IMR-90 (cell line): ENCODE measurements around the gene HNF1B. TPM values are rescaled to one million over a fixed set of nuclear protein-coding genes. Genes with fewer than 3 reads are reported as not detected.

Source experiments
- ATAC-seq: fragments of 200-7000 bp; cut with Tn5 transposase; 2 replicates; pipeline ENCODE4 v1.9.1; 2020; ENCODE audit warnings: low read depth, mild to moderate bottlenecking, moderate library complexity
- BruUV-seq: library from RNA; stranded (reverse); fragments of 400-500 nt; replicated peaks from 2 replicates; lab custom pipeline; 2021; lab: Mats Ljungman, UMichigan
- CTCF ChIA-PET: fragments of 300-600 bp; formaldehyde crosslinking; extraction: SDS; loops from one replicate; lab custom pipeline; 2021; ENCODE audit warnings: antibody characterized with exemption; lab: Yijun Ruan, JAX
- POLR2A ChIA-PET: fragments of 300-600 bp; sonication (Branson Sonifier 250); formaldehyde crosslinking; loops from one replicate; lab custom pipeline; 2022; ENCODE audit warnings: antibody characterized with exemption; ENCODE audit not compliant: unreplicated experiment; lab: Charles Lee
- DNase-seq: peaks from one replicate; pipeline ENCODE4 v3.0.0; 2013
- H2AFZ ChIP-seq: replicated peaks from 2 replicates; pipeline ENCODE3; 2013; ENCODE audit warnings: low read length, mild to moderate bottlenecking; ENCODE audit not compliant: poor library complexity
- H2AK5ac ChIP-seq: 2 replicates; pipeline ENCODE4 v1.6.1; 2013; ENCODE audit warnings: low read depth, low read length, inconsistent platforms
- H2AK9ac ChIP-seq: replicated peaks from 2 replicates; pipeline ENCODE3; 2013; ENCODE audit warnings: mild to moderate bottlenecking, low read depth, low read length, moderate library complexity; ENCODE audit not compliant: poor library complexity
- H2BK120ac ChIP-seq: 2 replicates; pipeline ENCODE4 v1.6.1; 2013; ENCODE audit warnings: low read depth, low read length, inconsistent platforms
- H2BK15ac ChIP-seq: 3 replicates; pipeline ENCODE4 v1.6.1; 2013; ENCODE audit warnings: low read depth, low read length, inconsistent platforms
- H2BK20ac ChIP-seq: 2 replicates; pipeline ENCODE4 v1.6.1; 2013; ENCODE audit warnings: low read depth, mild to moderate bottlenecking, inconsistent platforms, low read length, moderate library complexity
- H2BK5ac ChIP-seq: 2 replicates; pipeline ENCODE4 v1.6.1; 2013; ENCODE audit warnings: mild to moderate bottlenecking, low read depth, low read length, inconsistent platforms; ENCODE audit not compliant: poor library complexity, severe bottlenecking
- H3K14ac ChIP-seq: replicated peaks from 2 replicates; pipeline ENCODE4 v1.6.1; 2013; ENCODE audit warnings: low read depth, low read length, inconsistent platforms
- H3K18ac ChIP-seq: 2 replicates; pipeline ENCODE4 v1.6.1; 2013; ENCODE audit warnings: low read depth, low read length, control low read depth
- H3K23ac ChIP-seq: 2 replicates; pipeline ENCODE4 v1.6.1; 2013; ENCODE audit warnings: low read depth, low read length, inconsistent platforms
- H3K27ac ChIP-seq: 2 replicates; pipeline ENCODE4 v1.5.1; 2013; ENCODE audit warnings: mild to moderate bottlenecking, control low read depth, low read length; ENCODE audit not compliant: insufficient read depth
- H3K27me3 ChIP-seq: 2 replicates; pipeline ENCODE4 v1.6.1; 2013; ENCODE audit warnings: low read length; ENCODE audit not compliant: control insufficient read depth, insufficient read depth
- H3K36me3 ChIP-seq: 2 replicates; pipeline ENCODE4 v1.6.1; 2013; ENCODE audit warnings: low read length, mixed read lengths; ENCODE audit not compliant: control insufficient read depth, insufficient read depth
- H3K4ac ChIP-seq: 2 replicates; pipeline ENCODE4 v1.6.1; 2013; ENCODE audit warnings: low read depth, low read length, inconsistent platforms
- H3K4me1 ChIP-seq: 2 replicates; pipeline ENCODE4 v1.6.1; 2013; ENCODE audit warnings: low read length, mixed read lengths; ENCODE audit not compliant: control insufficient read depth, insufficient read depth
- H3K4me2 ChIP-seq: 2 replicates; pipeline ENCODE4 v1.6.1; 2013; ENCODE audit warnings: low read depth, mild to moderate bottlenecking, control low read depth, low read length, moderate library complexity
- H3K4me3 ChIP-seq: 2 replicates; pipeline ENCODE4 v1.5.1; 2013; ENCODE audit warnings: low read depth, mild to moderate bottlenecking, control low read depth, low read length, moderate library complexity; ENCODE audit not compliant: insufficient read depth
- H3K56ac ChIP-seq: 2 replicates; pipeline ENCODE4 v1.6.1; 2013; ENCODE audit warnings: low read length, inconsistent platforms; ENCODE audit not compliant: insufficient read depth; ENCODE audit errors: extremely low read depth
- H3K79me1 ChIP-seq, 2 experiments: 2 replicates each; pipeline ENCODE4 v1.6.1; 2013; ENCODE audit warnings: low read length in 2 of 2, inconsistent platforms in 1 of 2, low read depth in 1 of 2
- H3K9ac ChIP-seq: 2 replicates; pipeline ENCODE4 v1.6.1; 2013; ENCODE audit warnings: low read depth, low read length, control low read depth
- H3K9me1 ChIP-seq: 2 replicates; pipeline ENCODE4 v1.6.1; 2013; ENCODE audit warnings: low read length, inconsistent platforms; ENCODE audit not compliant: insufficient read depth
- H3K9me3 ChIP-seq: 2 replicates; pipeline ENCODE4 v1.6.1; 2013; ENCODE audit warnings: low read length; ENCODE audit not compliant: control insufficient read depth, insufficient read depth
- H4K20me1 ChIP-seq: 2 replicates; pipeline ENCODE4 v1.6.1; 2013; ENCODE audit warnings: low read length, inconsistent platforms; ENCODE audit not compliant: insufficient read depth
- H4K5ac ChIP-seq: 2 replicates; pipeline ENCODE4 v1.6.1; 2013; ENCODE audit warnings: mild to moderate bottlenecking, low read depth, low read length, control low read depth
- H4K8ac ChIP-seq, 2 experiments: 2 replicates each; pipeline ENCODE4 v1.6.1; 2013; ENCODE audit warnings: low read depth in 2 of 2, low read length in 2 of 2, control low read depth in 1 of 2, inconsistent platforms in 1 of 2
- H4K91ac ChIP-seq: 2 replicates; pipeline ENCODE4 v1.6.1; 2013; ENCODE audit warnings: low read depth, low read length, inconsistent platforms; ENCODE audit not compliant: insufficient read depth
- BHLHE40 ChIP-seq: fragments of 150-350 bp; IDR thresholded peaks from 2 replicates; pipeline ENCODE4 v1.6.1; 2016; ENCODE audit warnings: mild to moderate bottlenecking, low read depth, low read length
- CEBPB ChIP-seq: IDR thresholded peaks from 2 replicates; pipeline ENCODE4 v1.6.1; 2012; ENCODE audit warnings: low read depth, low read length, improper control_type of control experiment
- CHD1 ChIP-seq: IDR thresholded peaks from 2 replicates; pipeline ENCODE4 v1.6.1; 2012; ENCODE audit warnings: low read depth, low read length, improper control_type of control experiment
- FOS ChIP-seq: fragments of 150-350 bp; IDR thresholded peaks from 2 replicates; pipeline ENCODE4 v1.6.1; 2016; ENCODE audit warnings: low read depth, low read length
- MAFK ChIP-seq: IDR thresholded peaks from 2 replicates; pipeline ENCODE4 v1.6.1; 2012; ENCODE audit warnings: low read depth, low read length, improper control_type of control experiment
- MXI1 ChIP-seq: IDR thresholded peaks from 2 replicates; pipeline ENCODE4 v1.6.1; 2012; ENCODE audit warnings: low read depth, mild to moderate bottlenecking, low read length, moderate library complexity, borderline replicate concordance
- NFE2L2 ChIP-seq: fragments of 150-350 bp; IDR thresholded peaks from 2 replicates; pipeline ENCODE4 v1.6.1; 2016; ENCODE audit warnings: low read depth, mild to moderate bottlenecking, low read length
- POLR2A ChIP-seq: IDR thresholded peaks from 2 replicates; pipeline ENCODE4 v1.6.1; 2012; ENCODE audit warnings: mild to moderate bottlenecking, low read depth, low read length
- RAD21 ChIP-seq: IDR thresholded peaks from 2 replicates; pipeline ENCODE4 v1.6.1; 2012; ENCODE audit warnings: low read length, improper control_type of control experiment
- RCOR1 ChIP-seq: IDR thresholded peaks from 2 replicates; pipeline ENCODE4 v1.6.1; 2012; ENCODE audit warnings: mild to moderate bottlenecking, low read length, improper control_type of control experiment; ENCODE audit not compliant: insufficient replicate concordance
- RFX5 ChIP-seq: IDR thresholded peaks from 2 replicates; pipeline ENCODE4 v1.8.0; 2012; ENCODE audit warnings: low read depth, mild to moderate bottlenecking, low read length, moderate library complexity
- SMC3 ChIP-seq: fragments of 150-350 bp; IDR thresholded peaks from 2 replicates; pipeline ENCODE4 v1.6.1; 2016; ENCODE audit warnings: low read depth, mild to moderate bottlenecking, antibody characterized with exemption, low read length, moderate library complexity
- WGBS, 2 experiments: methylation state at CpG; one replicate each; pipeline versions ENCODE4 v1.1.5 to v1.1.7; 2013; ENCODE audit warnings: missing lambda C conversion rate in 2 of 2; ENCODE audit not compliant: insufficient read length in 1 of 2; ENCODE audit errors: extremely low coverage in 2 of 2; 5-methylcytosine and 5-hydroxymethylcytosine counted together
- dilution Hi-C: fragments of 300-500 bp; cut with HindIII; formaldehyde crosslinking; loops from one replicate; pipeline ENCODE4 v1.14.3; 2018; ENCODE audit warnings: low sequenced_read_pairs; ENCODE audit not compliant: unreplicated experiment
- in situ Hi-C: fragments of 300-500 bp; cut with MboI; formaldehyde crosslinking; loops from 3 replicates; pipeline ENCODE4 v1.14.3; 2019; ENCODE audit warnings: low sequenced_read_pairs, inconsistent platforms, mixed read lengths
- intact Hi-C: fragments of 100-400 bp; cut with micrococcal nuclease; formaldehyde crosslinking; loops from 2 replicates; pipeline ENCODE4 v1.10.0; 2022
- polyA plus RNA-seq, 3 experiments: library from polyadenylated mRNA; depleted of rRNA; stranded (reverse); fragments of >200 nt; gene quantifications; 2 replicates each; pipeline ENCODE4 v1.2.3, GENCODE V29; 2012; ENCODE audit warnings: low replicate concordance in 1 of 3
- total RNA-seq: library from RNA; depleted of rRNA; stranded (reverse); fragments of >200 nt; gene quantifications from 2 replicates; pipeline ENCODE4 v1.2.3, GENCODE V29; 2012
- TF ChIP-seq, protein P1 (sequence below): fragments of 150-350 bp; IDR thresholded peaks from 2 replicates; pipeline ENCODE4 v1.6.1; 2016; ENCODE audit warnings: low read depth, mild to moderate bottlenecking, low read length, moderate library complexity, borderline replicate concordance
- TF ChIP-seq, protein P2 (sequence below): conservative IDR thresholded peaks from 2 replicates; pipeline ENCODE4 v1.5.1; 2012; ENCODE audit warnings: mild to moderate bottlenecking, low read depth, low read length, improper control_type of control experiment
- TF ChIP-seq, protein P3 (sequence below): fragments of 150-350 bp; IDR thresholded peaks from 2 replicates; pipeline ENCODE4 v1.6.1; 2017; ENCODE audit warnings: mild to moderate bottlenecking, antibody characterized with exemption, low read length, low read depth

HNF1B gene
- total and polyA plus RNA-seq, 2 of the 4 experiments (the other 2 are of a cell fraction) = not detected

DNA sequence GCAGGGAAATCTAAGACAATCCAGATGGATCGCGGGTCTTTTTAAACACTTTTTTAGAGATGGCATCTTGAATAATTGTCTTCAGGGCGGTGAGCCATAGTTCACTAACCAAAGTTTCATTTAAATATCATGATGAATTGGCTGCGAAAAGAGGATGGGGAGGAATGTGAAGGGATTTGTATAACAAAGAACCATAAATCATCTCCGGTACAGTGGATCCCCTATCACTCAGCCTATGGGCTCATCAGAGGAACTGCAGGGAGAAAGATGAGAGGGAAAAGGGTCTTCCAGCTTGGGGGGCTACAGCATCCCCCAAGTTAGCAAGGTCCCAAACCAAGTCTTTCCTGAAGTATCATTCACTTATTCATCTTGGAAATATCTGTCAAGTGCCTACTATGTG lies 84.9 kb downstream of the HNF1B start:
- CTCF ChIA-PET = interaction anchor here (0.5 kb wide), 2 partner anchors 10 kb away, joined by 4 read pairs; no protein-coding TSS in a partner anchor
- Histone ChIP-seq H3K4ac (no peak overlapping the region), H3K56ac (no peak overlapping the region)

More for the DNA sequence above, 84.9 kb downstream of the HNF1B start:
- no CpG with 5 or more reads among the region's 5 CpGs for WGBS, 2 experiments
- Histone ChIP-seq H3K23ac (no peak overlapping the region), H2BK120ac (no peak overlapping the region), H4K8ac (no peak overlapping the region), H2BK5ac (no peak overlapping the region), H2AFZ (no peak overlapping the region), H2BK20ac (no peak overlapping the region), H4K20me1 (no peaks in the 10 kb centered on the region), H2AK5ac (no peak overlapping the region), H4K5ac (no peak overlapping the region), H4K91ac (no peak overlapping the region), H3K4me3 (no peak overlapping the region), H3K14ac (no peak overlapping the region), H3K27me3 (no peaks in the 10 kb centered on the region), H3K9me3 (no peaks in the 10 kb centered on the region), H3K9ac (no peak overlapping the region), H3K4me2 (no peak overlapping the region), H3K36me3 (no peaks in the 10 kb centered on the region), H2BK15ac (no peak overlapping the region), H3K18ac (no peak overlapping the region), H2AK9ac (no peak overlapping the region), H3K79me1 (no peaks in the 10 kb centered on the region), H3K4me1 (no peaks in the 10 kb centered on the region), H3K27ac (no peak overlapping the region), H3K9me1 (no peaks in the 10 kb centered on the region)
- POLR2A ChIA-PET = no interaction called here
- no TSS peak for BruUV-seq
- dilution Hi-C loops (no loop called here), intact Hi-C loops (no loop called here), in situ Hi-C loops (loop anchor here (10.0 kb wide), 1 partner anchor 105 kb away; no protein-coding TSS in a partner anchor)
- no peak for TF ChIP-seq FOS
- no peak for TF ChIP-seq RCOR1
- no peak for TF ChIP-seq RFX5
- no peak for TF ChIP-seq MXI1
- TF ChIP-seq RAD21 = no peak
- no peak for TF ChIP-seq BHLHE40
- TF ChIP-seq, protein P1, sequence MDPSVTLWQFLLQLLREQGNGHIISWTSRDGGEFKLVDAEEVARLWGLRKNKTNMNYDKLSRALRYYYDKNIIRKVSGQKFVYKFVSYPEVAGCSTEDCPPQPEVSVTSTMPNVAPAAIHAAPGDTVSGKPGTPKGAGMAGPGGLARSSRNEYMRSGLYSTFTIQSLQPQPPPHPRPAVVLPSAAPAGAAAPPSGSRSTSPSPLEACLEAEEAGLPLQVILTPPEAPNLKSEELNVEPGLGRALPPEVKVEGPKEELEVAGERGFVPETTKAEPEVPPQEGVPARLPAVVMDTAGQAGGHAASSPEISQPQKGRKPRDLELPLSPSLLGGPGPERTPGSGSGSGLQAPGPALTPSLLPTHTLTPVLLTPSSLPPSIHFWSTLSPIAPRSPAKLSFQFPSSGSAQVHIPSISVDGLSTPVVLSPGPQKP = no peak
- no peak for TF ChIP-seq NFE2L2
- no peak for TF ChIP-seq SMC3
- TF ChIP-seq, protein P2, sequence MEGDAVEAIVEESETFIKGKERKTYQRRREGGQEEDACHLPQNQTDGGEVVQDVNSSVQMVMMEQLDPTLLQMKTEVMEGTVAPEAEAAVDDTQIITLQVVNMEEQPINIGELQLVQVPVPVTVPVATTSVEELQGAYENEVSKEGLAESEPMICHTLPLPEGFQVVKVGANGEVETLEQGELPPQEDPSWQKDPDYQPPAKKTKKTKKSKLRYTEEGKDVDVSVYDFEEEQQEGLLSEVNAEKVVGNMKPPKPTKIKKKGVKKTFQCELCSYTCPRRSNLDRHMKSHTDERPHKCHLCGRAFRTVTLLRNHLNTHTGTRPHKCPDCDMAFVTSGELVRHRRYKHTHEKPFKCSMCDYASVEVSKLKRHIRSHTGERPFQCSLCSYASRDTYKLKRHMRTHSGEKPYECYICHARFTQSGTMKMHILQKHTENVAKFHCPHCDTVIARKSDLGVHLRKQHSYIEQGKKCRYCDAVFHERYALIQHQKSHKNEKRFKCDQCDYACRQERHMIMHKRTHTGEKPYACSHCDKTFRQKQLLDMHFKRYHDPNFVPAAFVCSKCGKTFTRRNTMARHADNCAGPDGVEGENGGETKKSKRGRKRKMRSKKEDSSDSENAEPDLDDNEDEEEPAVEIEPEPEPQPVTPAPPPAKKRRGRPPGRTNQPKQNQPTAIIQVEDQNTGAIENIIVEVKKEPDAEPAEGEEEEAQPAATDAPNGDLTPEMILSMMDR = no peak
- TF ChIP-seq POLR2A = no peak
- TF ChIP-seq CHD1 = no peak
- TF ChIP-seq CEBPB = no peak
- TF ChIP-seq MAFK = no peak
- TF ChIP-seq, protein P3, sequence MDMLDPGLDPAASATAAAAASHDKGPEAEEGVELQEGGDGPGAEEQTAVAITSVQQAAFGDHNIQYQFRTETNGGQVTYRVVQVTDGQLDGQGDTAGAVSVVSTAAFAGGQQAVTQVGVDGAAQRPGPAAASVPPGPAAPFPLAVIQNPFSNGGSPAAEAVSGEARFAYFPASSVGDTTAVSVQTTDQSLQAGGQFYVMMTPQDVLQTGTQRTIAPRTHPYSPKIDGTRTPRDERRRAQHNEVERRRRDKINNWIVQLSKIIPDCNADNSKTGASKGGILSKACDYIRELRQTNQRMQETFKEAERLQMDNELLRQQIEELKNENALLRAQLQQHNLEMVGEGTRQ = no peak
- ATAC-seq (no peak), DNase-seq (no peak)
